ENCODE results near the gene NKAPD1. TPM values are rescaled to one million over a fixed set of nuclear protein-coding genes. Genes with fewer than 3 reads are reported as not detected.

The NKAPD1 gene
- total and polyA plus RNA-seq, 2 of the 4 experiments (the other 2 are of a cell fraction), result 8.4 to 17.2 TPM

GRCh38 chr11:112033902-112034301 is 40.2 kb upstream of the NKAPD1 start:
- ChIA-PET POLR2A (ENCODE audit: unreplicated experiment) (no interaction called here), CTCF (no interaction called here)
- no peaks in the 10 kb centered on the region for H4K20me1 ChIP-seq (ENCODE audit: insufficient read depth, low read length)
- H2BK15ac ChIP-seq (ENCODE audit: low read depth, low read length), result no peak overlapping the region
- intact Hi-C loops (cut with micrococcal nuclease) (no loop called here), dilution Hi-C loops (cut with HindIII; ENCODE audit: low sequenced_read_pairs, unreplicated experiment) (no loop called here), in situ Hi-C loops (cut with MboI; ENCODE audit: low sequenced_read_pairs) (no loop called here)
- H3K9me1 ChIP-seq (ENCODE audit: insufficient read depth, low read length), result no peaks in the 10 kb centered on the region
- H3K23ac ChIP-seq (ENCODE audit: low read depth, low read length), result no peak overlapping the region
- no peaks in the 10 kb centered on the region for H3K4me1 ChIP-seq (ENCODE audit: control insufficient read depth, insufficient read depth, low read length)
- no peak overlapping the region for H2AK5ac ChIP-seq (ENCODE audit: low read depth, low read length)
- no peak overlapping the region for H2BK5ac ChIP-seq (ENCODE audit: low read depth, low read length, poor library complexity, severe bottlenecking)
- no peak overlapping the region for H2BK120ac ChIP-seq (ENCODE audit: low read depth, low read length)
- no peak overlapping the region for H4K91ac ChIP-seq (ENCODE audit: insufficient read depth, low read depth, low read length)
- no peak overlapping the region for H2BK20ac ChIP-seq (ENCODE audit: low read depth, low read length)
- ATAC-seq (ENCODE audit: low read depth), result no peak
- H3K56ac ChIP-seq (ENCODE audit: extremely low read depth, insufficient read depth, low read length), result no peak overlapping the region
- DNase-seq, result no peak
- H3K9ac ChIP-seq (ENCODE audit: low read depth, low read length), result no peak overlapping the region
- peaks cover 35% of the 10 kb centered on the region for H3K36me3 ChIP-seq (ENCODE audit: control insufficient read depth, insufficient read depth, low read length)
- H3K18ac ChIP-seq (ENCODE audit: low read depth, low read length), result no peak overlapping the region
- peaks cover 7 to 13% of the 10 kb centered on the region in 2 experiments; a peak in 3 of 4 replicates for H3K79me1 ChIP-seq (ENCODE audit: low read depth in 1 of 2, low read length in 2 of 2)
- no peak overlapping the region for H3K4me3 ChIP-seq (ENCODE audit: insufficient read depth, low read depth, low read length)
- WGBS, 2 experiments (ENCODE audit: extremely low coverage in 2 of 2, insufficient read length in 1 of 2), result no CpG with 5 or more reads among the region's 3 CpGs
- H2AFZ ChIP-seq (replicated peaks; ENCODE audit: low read length, poor library complexity), result no peak overlapping the region
- no peak overlapping the region for H3K4me2 ChIP-seq (ENCODE audit: low read depth, low read length)
- no TSS peak for BruUV-seq (replicated peaks)
- H2AK9ac ChIP-seq (replicated peaks; ENCODE audit: low read depth, low read length, poor library complexity), result no peak overlapping the region
- no peak overlapping the region for H3K4ac ChIP-seq (ENCODE audit: low read depth, low read length)
- no peaks in the 10 kb centered on the region for H3K9me3 ChIP-seq (ENCODE audit: control insufficient read depth, insufficient read depth, low read length)
- H4K8ac ChIP-seq (ENCODE audit: low read depth in 2 of 2, low read length in 2 of 2), result no peak overlapping the region
- H4K5ac ChIP-seq (ENCODE audit: low read depth, low read length), result no peak overlapping the region
- no peaks in the 10 kb centered on the region for H3K27me3 ChIP-seq (ENCODE audit: control insufficient read depth, insufficient read depth, low read length)
- no peak overlapping the region for H3K27ac ChIP-seq (ENCODE audit: insufficient read depth, low read length)
- TF ChIP-seq ELK1 (IDR thresholded peaks at IDR 0.05; ENCODE audit: borderline replicate concordance, low read depth, low read length), result no peak
- TF ChIP-seq USF2 (IDR thresholded peaks at IDR 0.05; ENCODE audit: low read depth, low read length), result no peak
- no peak for TF ChIP-seq CHD1 (IDR thresholded peaks at IDR 0.05; ENCODE audit: low read depth, low read length)
- TF ChIP-seq RCOR1 (IDR thresholded peaks at IDR 0.05; ENCODE audit: insufficient replicate concordance, low read length), result no peak
- TF ChIP-seq MAFK (IDR thresholded peaks at IDR 0.05; ENCODE audit: low read depth, low read length), result no peak
- no peak for TF ChIP-seq NFE2L2 (IDR thresholded peaks at IDR 0.05; ENCODE audit: low read depth, low read length)
- no peak for TF ChIP-seq POLR2A (IDR thresholded peaks at IDR 0.05; ENCODE audit: low read depth, low read length)
- TF ChIP-seq BHLHE40 (IDR thresholded peaks at IDR 0.05; ENCODE audit: low read depth, low read length), result no peak
- no peak for TF ChIP-seq CEBPB (IDR thresholded peaks at IDR 0.05; ENCODE audit: low read depth, low read length)
- TF ChIP-seq FOS (IDR thresholded peaks at IDR 0.05; ENCODE audit: low read depth, low read length), result no peak
- no peak for TF ChIP-seq CTCF (conservative IDR thresholded peaks at IDR 0.05; ENCODE audit: low read depth, low read length)
- no peak for TF ChIP-seq MXI1 (IDR thresholded peaks at IDR 0.05; ENCODE audit: borderline replicate concordance, low read depth, low read length)
- no peak for TF ChIP-seq RAD21 (IDR thresholded peaks at IDR 0.05; ENCODE audit: low read length)
- no peak for TF ChIP-seq RFX5 (IDR thresholded peaks at IDR 0.05; ENCODE audit: low read depth, low read length)
- no peak for TF ChIP-seq SMC3 (IDR thresholded peaks at IDR 0.05; ENCODE audit: low read depth, low read length)
- TF ChIP-seq MAZ (IDR thresholded peaks at IDR 0.05; ENCODE audit: borderline replicate concordance, low read depth, low read length), result no peak
- no peak overlapping the region for H3K14ac ChIP-seq (replicated peaks; ENCODE audit: low read depth, low read length)

Measured in IMR-90 (cell line).